HG03060 (cell line): ENCODE results near the gene GPR152.

Experiments used
- ATAC-seq: cut with Tn5 transposase; IDR thresholded peaks from one replicate; pipeline ENCODE4 v1.9.1; 2021; ENCODE audit warnings: low read depth, moderate number of reproducible peaks; ENCODE audit not compliant: unreplicated experiment

GPR152 gene

GRCh38 chr11:67452141-67452952 lies at the start of gene GPR152:
Gene GPR152, minus strand, starts transcription at chr11:67452729. Its CDS starts 5 bp downstream, at chr11:67452724.
- ATAC-seq, result no peak

GRCh38 chr11:67501854-67502253 lies 49.3 kb upstream of the GPR152 start:
- no peak for ATAC-seq

- ATAC-seq, result no peak
Measured at GRCh38 chr11:67500831-67501715, 48.5 kb upstream of the GPR152 start.

- no peak for ATAC-seq
Measured at GRCh38 chr11:67500484-67500821, 47.9 kb upstream of the GPR152 start.

- ATAC-seq, result no peak
Measured at GRCh38 chr11:67499808-67500483, 47.4 kb upstream of the GPR152 start.

- no peak for ATAC-seq
Measured at GRCh38 chr11:67498544-67498972, 46.0 kb upstream of the GPR152 start.

- ATAC-seq, result no peak
Measured at GRCh38 chr11:67497656-67498291, 45.2 kb upstream of the GPR152 start.

- ATAC-seq, result no peak
Measured at GRCh38 chr11:67496113-67496512, 43.6 kb upstream of the GPR152 start.

- ATAC-seq, result no peak
Measured at GRCh38 chr11:67495234-67496005, 42.9 kb upstream of the GPR152 start.

GRCh38 chr11:67494371-67495233 lies 42.1 kb upstream of the GPR152 start:
- ATAC-seq, result no peak

GRCh38 chr11:67493548-67494370 lies 41.2 kb upstream of the GPR152 start:
- no peak for ATAC-seq

GRCh38 chr11:67492801-67493547 lies 40.4 kb upstream of the GPR152 start:
- ATAC-seq, result no peak

GRCh38 chr11:67492069-67492727 lies 39.7 kb upstream of the GPR152 start:
- ATAC-seq, result no peak

GRCh38 chr11:67491276-67492068 lies 38.9 kb upstream of the GPR152 start:
- no peak for ATAC-seq

- ATAC-seq, result no peak
Measured at GRCh38 chr11:67490727-67491065, 38.2 kb upstream of the GPR152 start.
